Myometrial cell (primary cell): ENCODE measurements around the gene ANKRD31. TPM values are rescaled to one million over a fixed set of nuclear protein-coding genes. Genes with fewer than 3 reads are reported as not detected.

Experiments used
- total RNA-seq: library from RNA; depleted of rRNA; stranded (reverse); fragments of >200 nt; gene quantifications from 2 replicates; pipeline ENCODE4 v1.2.3, GENCODE V29; 2015

Gene ANKRD31, protein sequence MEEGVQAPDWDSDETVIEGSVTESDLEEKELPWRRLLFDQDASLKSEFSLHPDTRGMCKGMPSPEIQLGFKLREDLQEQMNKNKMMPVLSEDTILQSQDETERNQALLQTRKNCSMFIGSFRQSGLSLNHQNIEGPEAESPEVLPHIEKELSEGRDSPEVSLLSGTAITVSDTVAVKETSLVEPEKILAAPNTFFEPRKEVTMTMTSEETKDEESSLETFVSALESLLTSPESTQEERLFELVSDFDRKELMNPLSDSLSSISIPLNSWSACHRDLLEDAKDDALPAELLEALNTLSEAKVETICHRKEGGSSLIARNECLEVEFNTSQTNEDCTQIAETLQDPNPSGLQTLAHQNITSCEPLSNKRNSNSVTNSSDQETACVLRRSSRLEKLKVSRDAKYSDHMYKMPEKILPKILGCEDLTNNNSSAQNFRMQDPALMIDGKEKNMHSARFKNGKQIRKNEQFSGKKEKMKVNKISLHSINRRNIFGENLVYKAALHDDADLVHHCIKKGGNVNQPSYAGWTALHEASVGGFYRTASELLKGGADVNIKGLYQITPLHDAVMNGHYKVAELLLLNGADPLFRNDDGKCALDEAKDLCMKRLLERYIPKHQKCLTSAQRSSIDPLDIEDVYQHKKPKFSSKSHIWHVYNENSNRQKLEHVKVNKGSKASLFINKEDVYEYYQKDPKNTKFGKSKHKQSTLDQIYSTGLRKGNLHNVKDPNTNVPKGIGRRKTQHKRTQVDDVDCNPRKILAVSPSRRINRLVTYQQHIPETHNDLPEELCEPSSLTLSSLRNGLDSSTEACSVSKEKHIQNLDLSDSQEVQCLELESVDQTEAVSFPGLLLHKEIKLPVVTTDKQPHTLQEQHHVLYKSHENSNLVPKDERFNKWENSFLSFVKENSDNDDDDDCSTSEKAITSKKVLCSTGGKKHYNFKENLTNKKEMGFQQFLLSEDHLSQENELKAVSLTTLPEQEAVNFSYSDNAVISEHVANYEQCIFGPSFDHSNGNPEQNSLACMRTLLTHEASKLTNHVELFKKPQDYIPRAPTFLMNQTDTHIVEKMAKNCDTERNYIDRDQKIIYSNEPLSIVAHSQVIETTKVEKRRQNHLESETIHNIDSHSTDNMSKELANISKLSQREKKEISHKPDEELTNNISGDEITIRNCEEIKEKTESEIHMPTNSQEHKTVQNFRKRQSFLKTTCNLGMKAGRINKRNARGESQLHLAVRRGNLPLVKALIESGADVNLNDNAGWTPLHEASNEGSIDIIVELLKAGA (N-terminal part only)
- total RNA-seq, result under 0.01 TPM in 1 of 2 replicates, not detected in the other

DNA sequence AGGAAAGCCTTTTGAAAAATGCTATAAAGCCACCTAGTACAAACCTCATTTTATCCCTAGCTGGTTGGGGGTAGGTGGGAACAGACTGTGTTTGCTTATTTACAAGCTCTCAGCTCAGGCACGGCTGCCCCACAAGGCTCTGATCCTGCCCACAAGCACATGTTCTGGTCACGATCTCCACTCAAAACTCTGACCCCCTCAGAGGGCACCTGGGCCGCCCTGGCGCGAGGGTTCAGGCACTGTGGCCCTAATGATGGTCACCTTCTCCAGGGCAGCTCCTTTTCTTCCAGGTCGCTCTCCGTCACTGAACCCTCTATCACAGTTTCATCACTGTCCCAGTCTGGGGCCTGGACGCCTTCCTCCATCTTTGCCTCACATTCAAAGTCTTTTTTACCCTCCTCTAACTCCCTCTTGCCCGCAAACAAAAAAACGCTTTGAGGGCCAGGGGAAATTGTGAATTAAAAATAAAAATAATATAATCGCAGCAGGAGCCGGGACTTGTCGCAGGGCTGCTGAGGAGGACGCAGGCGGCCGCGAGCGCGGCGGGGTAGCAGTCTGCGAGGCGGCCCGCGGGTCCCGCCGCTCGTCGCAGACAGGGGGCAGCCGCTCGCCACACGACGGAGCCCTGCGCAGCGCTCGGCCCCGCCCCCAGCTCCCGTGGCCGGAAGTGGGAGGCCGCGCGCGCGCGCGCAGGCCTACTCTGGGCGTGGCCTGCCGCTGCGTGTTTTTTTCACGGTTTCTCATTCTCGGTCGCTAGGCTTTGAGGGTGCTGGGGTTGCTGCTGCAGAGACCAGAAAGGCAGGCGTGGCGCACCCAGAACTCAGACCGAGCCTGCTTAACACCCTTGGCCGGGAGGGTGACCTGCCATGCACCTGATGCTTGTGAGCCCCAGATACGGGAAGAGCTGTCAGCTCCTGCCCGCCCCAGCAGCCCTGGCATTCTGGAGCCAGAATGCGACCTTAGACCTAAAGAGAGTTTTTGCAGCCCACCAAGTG is at the start of gene ANKRD31:
TSS of gene ANKRD31 (minus strand) at position 557 of the 995 bp plus-strand sequence. CDS start at position 365, 192 bp downstream.

DNA sequence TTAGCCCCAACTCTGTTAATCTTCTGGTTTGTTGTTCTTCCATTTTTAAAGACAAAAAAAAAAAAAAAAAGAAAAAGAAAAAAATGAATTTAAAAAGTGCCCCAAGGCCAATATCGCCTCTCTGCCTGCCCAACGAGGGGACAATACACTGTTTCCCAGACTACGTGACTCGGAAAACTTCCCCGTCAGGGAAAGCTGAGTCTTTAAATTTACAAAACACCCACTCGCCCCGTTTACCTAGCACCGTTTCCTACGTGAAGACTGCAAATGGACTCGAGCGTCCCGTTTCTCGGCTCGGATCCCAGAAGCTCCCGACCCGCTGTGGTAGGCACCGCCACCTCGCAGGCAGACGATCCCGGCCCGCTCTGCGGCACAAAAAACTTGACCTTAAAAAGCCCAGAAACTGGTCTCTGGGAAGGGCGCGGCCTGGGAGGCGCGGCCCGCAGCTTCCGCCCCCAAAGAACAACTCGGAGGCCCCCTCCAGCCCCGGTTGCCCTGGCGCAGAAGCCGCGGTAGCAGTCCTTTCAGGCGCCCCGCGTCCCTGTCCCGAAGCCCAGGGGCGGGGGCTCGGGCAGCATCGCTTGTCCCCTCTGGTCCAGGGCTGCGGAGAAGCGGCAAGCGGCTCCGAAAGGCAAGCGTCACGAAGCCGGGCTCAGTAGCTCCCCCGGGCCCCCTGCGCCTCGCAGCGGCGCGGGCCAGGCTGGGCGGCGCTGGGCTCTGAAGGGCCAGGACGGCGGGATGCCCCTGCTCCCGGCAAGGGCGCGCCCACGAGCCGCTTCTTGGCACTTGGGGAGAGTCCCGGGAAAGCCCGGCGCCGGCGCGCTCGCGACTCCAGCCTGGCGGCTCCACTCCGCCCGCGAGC is 184.3 kb downstream of the ANKRD31 start, which contains the start of gene GCNT4:
TSS of gene GCNT4 (minus strand) at position 367 of the 862 bp plus-strand sequence. CDS start 22,521 bp downstream, outside the sequence.

Other genes starting within 250 kb of the ANKRD31 start
- gene GCNT4, start 184.3 kb downstream of the ANKRD31 start, total RNA-seq, result 0.35 and 0.58 TPM in 2 replicates
- gene HMGCR, start 100.3 kb upstream of the ANKRD31 start, total RNA-seq, result 132 and 155 TPM in 2 replicates